ENCODE measurements around the gene CAND2.
A peak's percentile ranks its signal among the peaks of the same experiment; 100 is the strongest.
"Not testable (repeated sequence)": the region's sequence is repeated elsewhere in the genome, so short reads cannot be mapped to it uniquely, and the experiment has no call there.

The CAND2 gene

DNA sequence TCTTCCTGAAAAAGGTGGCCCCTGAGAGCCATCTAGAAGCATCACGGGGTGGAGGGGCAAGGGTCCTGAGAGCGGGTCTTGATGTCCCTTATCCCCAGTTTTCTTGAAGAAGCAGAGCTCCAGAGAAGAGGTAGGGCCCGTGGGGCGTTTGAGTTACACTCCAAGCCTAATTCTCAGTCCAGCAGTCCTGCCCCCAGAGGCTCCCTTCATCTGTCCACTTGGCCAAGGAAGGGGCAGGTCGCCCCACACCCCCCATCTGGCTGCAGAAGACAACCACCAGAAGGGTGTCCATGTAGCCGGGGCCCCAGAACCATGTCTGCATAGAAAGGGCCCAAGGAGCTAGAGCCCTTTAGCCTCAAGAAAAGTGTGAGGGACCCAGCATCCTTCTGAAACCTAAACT lies 70.4 kb downstream of the CAND2 start:
- DNase-seq, result no peak

DNA sequence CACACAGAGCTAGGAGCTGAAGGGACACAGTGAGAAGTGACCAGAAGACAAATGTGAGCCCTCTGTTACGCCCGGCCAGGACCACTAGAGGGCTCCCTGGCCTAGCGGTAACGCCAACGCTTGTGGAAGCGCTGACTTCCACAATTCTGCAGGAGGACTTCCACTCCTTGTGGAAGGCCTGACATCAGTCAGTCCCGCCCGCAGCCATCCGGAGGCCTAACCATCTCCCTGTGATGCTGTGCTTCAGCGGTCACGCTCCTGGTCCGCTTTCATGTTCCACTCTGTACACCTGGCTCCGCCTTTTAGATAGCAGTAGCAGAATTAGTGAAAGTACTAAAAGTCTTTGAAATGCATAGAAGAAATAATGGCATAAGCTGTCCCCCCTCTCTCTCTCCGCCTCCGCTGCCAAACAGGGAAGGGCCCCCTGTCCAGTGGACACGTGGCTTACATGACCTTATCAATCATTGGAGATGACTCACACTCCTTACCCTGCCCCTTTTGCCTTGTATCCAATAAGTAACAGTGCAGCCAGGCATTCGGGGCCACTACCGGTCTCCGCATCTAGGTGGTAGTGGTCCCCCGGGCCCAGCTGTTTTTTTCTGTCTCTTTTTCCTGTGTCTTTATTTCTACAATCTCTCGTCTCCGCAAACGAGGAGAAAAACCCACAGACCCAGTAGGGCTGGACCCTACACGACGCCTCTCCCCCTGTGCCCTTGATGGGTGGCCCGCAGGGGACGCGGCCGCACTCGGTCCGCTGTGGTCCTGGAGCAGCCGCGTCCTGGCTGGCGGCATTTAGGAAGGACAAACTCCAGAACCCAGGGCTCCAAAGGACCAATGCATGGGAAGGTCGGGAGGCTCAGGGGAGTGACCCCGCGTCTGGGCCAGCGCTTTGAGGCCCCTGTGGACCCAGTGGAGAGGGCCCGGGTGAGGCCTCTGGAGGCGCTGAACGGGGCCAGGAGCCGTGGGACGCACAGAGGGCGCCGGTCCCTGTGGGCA lies 71.9 kb downstream of the CAND2 start:
- DNase-seq, result peak; percentile 39

- DNase-seq, result no peak
Measured at GRCh38 chr3:12869035-12869621, 72.6 kb downstream of the CAND2 start.

DNA sequence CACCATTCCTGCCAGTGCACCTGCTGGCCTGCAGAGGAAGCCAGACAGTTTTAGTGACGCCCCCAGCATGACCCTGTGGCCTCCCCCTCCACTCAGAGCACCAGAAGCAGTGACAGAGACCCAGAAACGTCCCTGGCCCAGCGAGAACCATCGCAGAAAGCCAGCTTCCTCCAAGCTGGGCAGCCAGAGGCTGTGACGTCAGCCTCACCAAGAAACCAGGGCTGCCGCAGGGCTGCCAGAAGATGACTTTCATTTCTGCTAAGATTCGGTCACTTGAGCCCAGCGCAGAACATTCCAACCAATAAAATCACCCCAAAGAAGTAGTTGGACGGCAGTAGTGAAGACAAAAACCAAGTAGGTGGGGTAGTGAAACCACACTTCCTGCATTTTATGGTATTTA lies 74.5 kb downstream of the CAND2 start:
- DNase-seq, result no peak

GRCh38 chr3:12871404-12871983 lies 75.0 kb downstream of the CAND2 start:
- DNase-seq, result no peak

DNA sequence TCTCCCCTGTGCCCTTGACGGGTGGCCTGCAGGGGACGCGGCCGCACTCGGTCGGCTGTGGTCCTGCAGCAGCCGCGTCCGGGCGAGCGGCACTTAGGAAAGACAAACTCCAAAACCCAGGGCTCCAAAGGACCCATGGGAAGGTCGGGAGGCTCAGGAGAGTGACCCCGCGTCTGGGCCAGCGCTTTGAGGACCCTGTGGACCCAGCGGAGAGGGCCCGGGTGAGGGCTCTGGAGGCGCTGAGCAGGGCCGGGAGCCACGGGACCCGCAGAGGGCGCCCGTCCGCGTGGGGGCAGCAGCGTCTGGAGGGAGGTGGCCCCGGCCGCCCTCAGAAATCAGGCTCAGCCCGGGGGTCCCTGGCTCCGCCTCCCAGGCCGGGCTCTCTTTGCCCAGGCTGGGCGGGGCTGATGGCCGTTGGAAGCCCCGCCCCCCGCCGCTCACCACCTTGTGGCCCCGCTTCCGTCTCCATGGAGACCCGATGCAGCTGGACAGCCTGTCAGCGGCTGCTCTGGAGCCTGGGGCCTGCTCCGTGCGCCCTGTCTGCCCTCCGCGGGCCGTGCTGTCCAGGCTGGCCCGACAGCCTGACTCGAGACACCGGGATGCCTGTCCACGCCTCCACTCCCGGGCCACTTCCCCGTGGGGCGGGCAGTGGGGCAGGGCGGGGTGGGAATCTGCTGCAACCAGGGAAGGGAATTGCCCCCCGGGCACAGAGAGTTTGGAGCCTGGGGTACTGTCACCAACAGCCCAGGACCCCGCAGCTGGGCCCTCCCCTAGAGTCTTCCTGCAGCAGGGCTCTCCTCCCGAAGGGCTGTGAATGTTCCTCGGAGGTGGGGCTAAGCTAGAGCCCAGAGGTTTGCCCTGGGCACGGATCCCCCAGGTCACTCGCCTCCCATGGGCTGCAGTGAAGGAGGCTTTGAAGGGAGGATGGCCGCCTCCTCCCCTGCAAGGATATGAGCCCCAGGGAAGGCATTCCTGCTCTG lies 79.7 kb downstream of the CAND2 start:
- DNase-seq, result no peak

DNA sequence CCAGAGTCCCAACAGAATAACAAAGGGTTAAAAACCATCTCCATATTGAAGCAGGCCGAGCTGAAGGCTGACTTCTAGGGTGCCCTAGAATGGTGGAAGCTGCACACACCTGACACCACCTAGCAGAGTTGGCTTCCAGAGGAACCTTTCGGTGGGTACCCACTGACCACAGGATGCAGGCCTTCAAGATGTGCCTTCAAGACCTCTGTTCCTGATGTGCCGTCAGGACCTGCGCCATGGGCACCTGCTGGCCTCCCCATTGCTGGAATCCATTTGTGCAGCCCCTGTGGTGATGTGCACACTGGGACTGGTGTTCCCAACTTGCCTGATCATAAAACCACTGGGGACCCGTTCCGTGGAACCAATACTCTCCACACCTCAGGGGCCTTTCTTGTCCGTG lies 80.6 kb downstream of the CAND2 start:
- DNase-seq, result no peak

DNA sequence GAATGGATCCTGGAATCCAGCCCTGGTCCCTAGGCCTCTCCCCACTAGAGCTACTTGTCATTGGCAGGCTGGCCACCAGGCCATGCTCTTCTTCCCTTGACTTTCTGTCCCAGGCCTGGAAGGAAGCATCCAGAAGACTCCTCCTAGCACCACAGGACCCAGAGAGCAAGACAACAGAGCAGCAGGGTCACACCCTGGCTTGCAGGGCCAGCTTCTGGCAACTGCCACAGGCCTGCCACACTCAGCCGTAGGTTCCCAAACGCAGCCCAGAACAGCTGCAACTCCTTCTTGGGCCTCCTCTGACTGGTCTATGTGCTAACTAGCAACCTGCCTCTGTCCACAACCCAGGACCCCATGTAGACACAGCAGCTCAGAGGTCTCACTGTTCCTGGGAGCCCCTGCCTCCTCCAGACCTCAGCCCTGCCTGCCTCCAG lies 81.7 kb downstream of the CAND2 start:
- DNase-seq, result no peak

GRCh38 chr3:12878758-12879157 lies 82.3 kb downstream of the CAND2 start:
- DNase-seq, result not testable (repeated sequence)

- DNase-seq, result no peak
Measured at GRCh38 chr3:12879191-12879815, 82.8 kb downstream of the CAND2 start.

DNA sequence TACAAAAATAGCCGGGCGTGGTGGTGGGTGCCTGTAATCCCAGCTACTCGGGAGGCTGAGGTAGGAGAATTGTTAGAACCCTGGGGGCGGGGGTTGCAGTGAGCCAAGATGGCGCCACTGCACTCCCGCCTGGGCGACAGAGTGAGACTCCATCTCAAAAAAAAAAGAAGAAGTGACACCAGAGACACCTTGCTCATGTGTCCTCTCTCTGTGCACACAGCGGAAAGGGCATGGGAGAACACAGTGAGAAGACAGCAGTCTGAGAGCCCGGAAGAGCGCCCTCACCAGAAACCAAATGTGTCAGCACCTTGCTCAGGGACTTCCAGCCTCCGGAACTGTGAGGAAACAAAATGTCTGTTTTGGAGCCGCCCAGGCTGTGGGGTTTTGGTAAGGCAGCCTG lies 85.4 kb downstream of the CAND2 start:
- DNase-seq, result not testable (repeated sequence)

DNA sequence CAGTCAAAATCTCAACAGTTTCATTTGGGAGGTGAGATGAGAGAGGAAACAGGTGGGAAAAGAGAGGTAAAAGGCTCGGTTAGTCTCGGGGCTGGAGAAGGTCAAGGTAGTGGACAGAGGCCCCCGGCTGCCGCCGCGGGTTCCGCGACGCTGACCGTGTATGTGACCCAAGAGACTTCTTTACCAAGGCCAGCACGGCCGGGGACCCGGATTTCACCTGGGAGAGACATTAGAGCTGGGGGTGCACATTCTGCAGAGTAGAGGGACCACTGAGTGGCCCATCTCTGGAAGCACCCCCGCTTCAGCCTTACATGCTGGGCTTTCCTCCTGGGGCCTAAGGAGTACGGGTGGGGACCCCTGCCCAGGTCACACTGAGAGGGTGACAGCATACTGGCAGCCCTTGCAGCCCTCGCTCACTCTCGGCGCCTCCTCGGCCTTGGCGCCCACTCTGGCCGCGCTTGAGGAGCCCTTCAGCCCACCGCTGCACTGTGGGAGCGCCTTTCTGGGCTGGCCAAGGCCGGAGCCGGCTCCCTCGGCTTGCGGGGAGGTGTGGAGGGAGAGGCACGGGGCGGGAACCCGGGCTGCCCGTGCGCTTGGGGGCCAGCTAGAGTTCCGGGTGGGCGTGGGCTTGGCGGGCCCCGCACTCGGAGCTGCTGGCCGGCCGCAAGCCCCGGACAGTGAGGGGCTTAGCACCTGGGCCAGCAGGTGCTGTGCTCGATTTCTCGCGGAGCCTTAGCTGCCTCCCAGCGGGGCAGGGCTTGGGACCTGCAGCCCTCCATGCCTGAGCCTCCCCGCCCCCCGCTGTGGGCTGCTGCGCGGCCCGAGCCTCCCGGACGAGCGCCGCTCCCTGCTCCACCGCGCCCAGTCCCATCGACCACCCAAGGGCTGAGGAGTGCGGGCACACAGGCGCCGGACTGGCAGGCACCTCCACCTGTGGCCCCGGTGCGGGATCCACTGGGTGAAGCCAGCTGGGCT lies 86.1 kb downstream of the CAND2 start:
- no peak for DNase-seq

- no peak for DNase-seq
Measured at GRCh38 chr3:12884186-12884680, 87.8 kb downstream of the CAND2 start.
